HG03378 (cell line): Measurements from ENCODE around the gene CHST9.
"Not testable (repeated sequence)": the region's sequence is repeated elsewhere in the genome, so short reads cannot be mapped to it uniquely, and the experiment has no call there.

Experiments
- ATAC-seq: cut with Tn5 transposase; IDR thresholded peaks from one replicate; pipeline ENCODE4 v1.9.1; 2021; ENCODE audit warnings: mild to moderate bottlenecking, moderate library complexity; ENCODE audit not compliant: unreplicated experiment

Gene CHST9

GRCh38 chr18:27008575-27008974, 176.5 kb downstream of the CHST9 start:
- ATAC-seq = no peak

- no peak for ATAC-seq
Measured at GRCh38 chr18:27007880-27008279, 177.2 kb downstream of the CHST9 start.

- ATAC-seq = peak; percentile 62
Measured at GRCh38 chr18:27005589-27005988, 179.5 kb downstream of the CHST9 start.

- ATAC-seq = no peak
Measured at GRCh38 chr18:27004056-27004829, 180.9 kb downstream of the CHST9 start.

GRCh38 chr18:26999797-27000196, 185.3 kb downstream of the CHST9 start:
- no peak for ATAC-seq

GRCh38 chr18:26993568-26993967, 191.5 kb downstream of the CHST9 start:
- ATAC-seq = no peak

- peak; percentile 45 for ATAC-seq
Measured at GRCh38 chr18:26992926-26993325, 192.2 kb downstream of the CHST9 start.

- no peak for ATAC-seq
Measured at GRCh38 chr18:26989842-26990241, 195.3 kb downstream of the CHST9 start.

GRCh38 chr18:26981360-26982082, 203.6 kb downstream of the CHST9 start:
- ATAC-seq = no peak

GRCh38 chr18:26978812-26979341, 206.2 kb downstream of the CHST9 start:
- peak; percentile 97 for ATAC-seq

GRCh38 chr18:26977781-26978180, 207.3 kb downstream of the CHST9 start:
- ATAC-seq = no peak

GRCh38 chr18:26976206-26976605, 208.9 kb downstream of the CHST9 start:
- no peak for ATAC-seq

- not testable (repeated sequence) for ATAC-seq
Measured at GRCh38 chr18:26972549-26972948, 212.6 kb downstream of the CHST9 start.

GRCh38 chr18:26971409-26971808, 213.7 kb downstream of the CHST9 start:
- no peak for ATAC-seq

GRCh38 chr18:26970637-26971036, 214.5 kb downstream of the CHST9 start:
- no peak for ATAC-seq

GRCh38 chr18:26965206-26965605, 219.9 kb downstream of the CHST9 start:
- no peak for ATAC-seq

- ATAC-seq = no peak
Measured at GRCh38 chr18:26963292-26963691, 221.8 kb downstream of the CHST9 start.

- ATAC-seq = no peak
Measured at GRCh38 chr18:26961839-26962238, 223.3 kb downstream of the CHST9 start.

GRCh38 chr18:26960911-26961310, 224.2 kb downstream of the CHST9 start:
- no peak for ATAC-seq

GRCh38 chr18:26956863-26957262, 228.2 kb downstream of the CHST9 start:
- no peak for ATAC-seq

GRCh38 chr18:26948703-26949102, 236.4 kb downstream of the CHST9 start:
- no peak for ATAC-seq

- no peak for ATAC-seq
Measured at GRCh38 chr18:26943906-26944305, 241.2 kb downstream of the CHST9 start.
